GM18907 (cell line): ENCODE data around the gene TPCN2.
"Not testable (repeated sequence)": the region's sequence is repeated elsewhere in the genome, so short reads cannot be mapped to it uniquely, and the experiment has no call there.

Source experiments
- ATAC-seq: cut with Tn5 transposase; IDR thresholded peaks from one replicate; pipeline ENCODE4 v1.9.1; 2021; ENCODE audit warnings: mild to moderate bottlenecking, moderate library complexity; ENCODE audit not compliant: unreplicated experiment

Gene TPCN2

GRCh38 chr11:69141742-69142141 lies 93.0 kb downstream of the TPCN2 start:
- no peak for ATAC-seq

GRCh38 chr11:69142895-69143294 lies 94.2 kb downstream of the TPCN2 start:
- no peak for ATAC-seq

- no peak for ATAC-seq
These were observed 95.8 kb downstream of the TPCN2 start for GRCh38 chr11:69144316-69145049.

- no peak for ATAC-seq
These were observed 96.3 kb downstream of the TPCN2 start for GRCh38 chr11:69145050-69145380.

GRCh38 chr11:69148377-69148762 lies 99.6 kb downstream of the TPCN2 start:
- no peak for ATAC-seq

GRCh38 chr11:69148806-69149205 lies 100.1 kb downstream of the TPCN2 start:
- no peak for ATAC-seq

- ATAC-seq: not testable (repeated sequence)
These were observed 100.8 kb downstream of the TPCN2 start for GRCh38 chr11:69149338-69150045.

- no peak for ATAC-seq
These were observed 101.4 kb downstream of the TPCN2 start for GRCh38 chr11:69150175-69150574.

GRCh38 chr11:69151836-69152235 lies 103.1 kb downstream of the TPCN2 start:
- ATAC-seq: no peak

GRCh38 chr11:69152733-69153421 lies 104.1 kb downstream of the TPCN2 start:
- ATAC-seq: no peak

GRCh38 chr11:69153661-69154060 lies 104.9 kb downstream of the TPCN2 start:
- ATAC-seq: no peak

GRCh38 chr11:69154211-69154913 lies 105.6 kb downstream of the TPCN2 start:
- no peak for ATAC-seq

GRCh38 chr11:69154938-69155301 lies 106.2 kb downstream of the TPCN2 start:
- ATAC-seq: no peak

GRCh38 chr11:69155302-69156234 lies 106.8 kb downstream of the TPCN2 start, which contains the start of gene SMIM38:
TSS of gene SMIM38 (plus strand) at chr11:69155935. CDS start at chr11:69157847, 1,912 bp downstream.
- no peak for ATAC-seq

GRCh38 chr11:69156235-69156639 lies 107.5 kb downstream of the TPCN2 start:
- ATAC-seq: no peak

- ATAC-seq: no peak
These were observed 108.0 kb downstream of the TPCN2 start for GRCh38 chr11:69156673-69157155.

- ATAC-seq: no peak
These were observed 108.6 kb downstream of the TPCN2 start for GRCh38 chr11:69157156-69157821.

- no peak for ATAC-seq
These were observed 109.1 kb downstream of the TPCN2 start for GRCh38 chr11:69157822-69158231.

- ATAC-seq: no peak
These were observed 109.8 kb downstream of the TPCN2 start for GRCh38 chr11:69158301-69159149.
